A673 (cell line): Measurements from ENCODE around the gene NOVA1.

Experiments used
- CTCF ChIP-seq: fragments of 300-800, 200-600 bp; sonication (generic); conservative IDR thresholded peaks from 2 replicates; pipeline ENCODE4 v1.5.1; 2017; ENCODE audit warnings: low read depth, mild to moderate bottlenecking, antibody characterized with exemption, low read length, moderate library complexity, mixed read lengths
- EZH2 ChIP-seq: fragments of 200-600 bp; sonication (generic); IDR thresholded peaks from 2 replicates; pipeline ENCODE4 v1.6.1; 2017; ENCODE audit warnings: borderline replicate concordance, low read depth, mild to moderate bottlenecking, mixed read lengths, antibody characterized with exemption, low read length; ENCODE audit not compliant: poor library complexity, severe bottlenecking

- TF ChIP-seq EZH2 = no peak
- TF ChIP-seq CTCF = no peak
Observed at GRCh38 chr14:26596543-26597061, 1.2 kb downstream of the NOVA1 start.
